GM18505 (cell line): ENCODE results near the gene FXYD3.
"Not testable (repeated sequence)": the region's sequence is repeated elsewhere in the genome, so short reads cannot be mapped to it uniquely, and the experiment has no call there.

Experiments used
- ATAC-seq: cut with Tn5 transposase; IDR thresholded peaks from one replicate; pipeline ENCODE4 v1.9.1; 2021; ENCODE audit not compliant: unreplicated experiment
- POLR2A ChIP-seq: IDR thresholded peaks from 4 replicates; pipeline ENCODE4 v1.6.1; 2011; ENCODE audit warnings: borderline replicate concordance; ENCODE audit not compliant: insufficient read depth, insufficient read length; ENCODE audit errors: extremely low read depth

Gene FXYD3

GRCh38 chr19:35118268-35119020, 2.8 kb downstream of the FXYD3 start:
- TF ChIP-seq POLR2A = no peak
- ATAC-seq = no peak

GRCh38 chr19:35119091-35119490, 3.5 kb downstream of the FXYD3 start:
- ATAC-seq = no peak
- TF ChIP-seq POLR2A = no peak

DNA sequence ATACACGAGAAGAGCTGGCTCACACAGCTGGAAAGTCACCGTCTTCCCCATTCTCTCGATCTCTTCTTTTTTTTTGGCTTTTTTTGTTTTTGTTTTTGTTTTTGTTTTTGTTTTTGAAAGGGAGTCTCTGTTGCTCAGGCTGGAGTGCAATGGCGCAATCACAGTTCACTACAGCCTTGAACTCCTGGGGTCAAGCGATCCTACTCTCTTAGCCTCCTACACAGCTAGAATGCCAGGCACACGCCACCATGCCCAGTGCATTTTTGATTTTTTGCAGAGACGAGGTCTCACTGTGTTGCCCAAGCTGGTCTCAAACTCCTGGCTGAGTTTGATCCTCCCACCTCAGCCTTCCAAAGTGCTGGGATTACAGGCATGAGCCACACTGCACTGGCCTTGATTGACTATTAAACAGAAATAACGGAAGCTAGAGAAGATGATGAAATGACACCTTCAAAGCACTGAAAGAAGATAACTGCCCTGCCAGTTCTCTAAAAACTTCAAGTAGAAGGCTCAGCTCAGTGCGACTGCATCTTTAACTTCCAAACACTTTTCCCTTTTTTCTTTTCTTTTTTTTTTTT, 4.0 kb downstream of the FXYD3 start:
- ATAC-seq = no peak
- TF ChIP-seq POLR2A = no peak

DNA sequence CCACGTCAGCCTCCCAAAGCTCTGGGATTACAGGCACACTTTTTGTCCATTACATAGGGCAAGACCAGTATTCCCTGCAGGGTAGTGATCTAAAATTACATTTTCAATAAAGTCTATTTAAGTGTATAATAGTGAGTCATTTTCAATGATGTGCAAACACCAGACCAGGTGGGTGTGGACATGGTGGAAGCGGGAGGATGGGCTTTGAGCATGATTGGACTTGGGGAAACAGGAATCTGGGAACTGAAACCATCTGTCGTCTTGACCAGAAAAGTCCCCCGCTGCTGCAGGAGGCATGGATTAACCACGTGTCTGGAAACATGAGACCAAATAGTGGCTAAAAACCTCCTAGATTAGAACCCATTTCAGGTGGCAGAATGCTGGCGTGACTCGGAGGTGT, 4.9 kb downstream of the FXYD3 start:
- TF ChIP-seq POLR2A = no peak
- no peak for ATAC-seq

DNA sequence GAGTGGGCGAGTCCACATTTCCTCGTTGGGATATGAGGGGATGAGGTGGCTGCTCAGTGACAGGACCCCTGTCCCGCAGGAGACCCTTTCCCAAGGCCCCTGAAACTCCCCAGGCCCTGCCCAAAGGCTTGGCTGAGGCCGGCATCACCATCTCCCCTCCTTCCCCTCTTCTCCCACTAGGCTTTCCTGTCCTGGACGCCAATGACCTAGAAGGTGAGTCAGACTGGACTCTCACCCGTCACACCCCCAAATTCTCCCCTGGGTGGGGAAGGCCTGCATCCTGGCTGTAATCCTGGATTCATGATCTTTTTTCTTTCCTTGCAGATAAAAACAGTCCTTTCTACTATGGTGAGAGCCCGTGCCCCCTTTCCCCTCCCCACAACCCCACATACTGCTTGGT, 5.3 kb downstream of the FXYD3 start:
- no peak for TF ChIP-seq POLR2A

DNA sequence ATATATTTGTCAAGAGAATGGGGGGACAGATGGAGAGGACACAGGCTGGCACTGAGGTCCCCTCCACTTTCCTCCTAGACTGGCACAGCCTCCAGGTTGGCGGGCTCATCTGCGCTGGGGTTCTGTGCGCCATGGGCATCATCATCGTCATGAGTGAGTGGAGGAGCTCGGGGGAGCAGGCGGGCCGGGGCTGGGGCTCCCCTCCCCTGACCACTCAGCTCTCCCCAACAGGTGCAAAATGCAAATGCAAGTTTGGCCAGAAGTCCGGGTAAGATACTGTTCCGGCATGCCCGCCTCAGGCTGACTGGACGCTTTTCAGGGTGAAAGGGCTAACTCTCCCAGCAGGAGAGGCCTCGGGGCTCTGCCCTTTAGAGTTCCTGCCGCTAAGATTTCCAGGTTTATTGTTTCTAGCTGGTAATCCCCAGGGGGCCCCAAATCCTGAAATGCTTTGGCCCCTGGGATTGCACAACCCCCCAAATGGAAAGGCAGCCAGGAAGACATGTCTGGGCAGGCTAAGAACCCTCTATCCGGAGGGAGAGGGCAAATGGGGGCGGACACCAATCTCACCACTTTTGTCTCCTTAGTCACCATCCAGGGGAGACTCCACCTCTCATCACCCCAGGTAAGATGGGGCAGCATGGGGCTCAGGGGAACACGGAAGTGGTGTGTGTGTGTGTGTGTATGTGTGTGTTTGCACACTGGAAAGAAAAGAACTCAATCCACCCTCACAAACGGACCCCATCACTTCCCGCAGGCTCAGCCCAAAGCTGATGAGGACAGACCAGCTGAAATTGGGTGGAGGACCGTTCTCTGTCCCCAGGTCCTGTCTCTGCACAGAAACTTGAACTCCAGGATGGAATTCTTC, 7.3 kb downstream of the FXYD3 start:
- no peak for TF ChIP-seq POLR2A
- ATAC-seq = no peak

More for the DNA sequence above, 5.3 kb downstream of the FXYD3 start:
- ATAC-seq = no peak

DNA sequence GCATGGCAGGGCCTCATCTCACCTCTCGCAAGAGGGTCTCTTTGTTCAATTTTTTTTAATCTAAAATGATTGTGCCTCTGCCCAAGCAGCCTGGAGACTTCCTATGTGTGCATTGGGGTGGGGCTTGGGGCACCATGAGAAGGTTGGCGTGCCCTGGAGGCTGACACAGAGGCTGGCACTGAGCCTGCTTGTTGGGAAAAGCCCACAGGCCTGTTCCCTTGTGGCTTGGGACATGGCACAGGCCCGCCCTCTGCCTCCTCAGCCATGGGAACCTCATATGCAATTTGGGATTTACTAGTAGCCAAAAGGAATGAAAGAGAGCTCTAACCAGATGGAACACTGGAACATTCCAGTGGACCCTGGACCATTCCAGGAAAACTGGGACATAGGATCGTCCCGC, 8.0 kb downstream of the FXYD3 start:
- TF ChIP-seq POLR2A = no peak
- ATAC-seq = no peak

GRCh38 chr19:35124098-35125060, 8.8 kb downstream of the FXYD3 start:
- peak; percentile 41 for TF ChIP-seq POLR2A
- ATAC-seq = peak; percentile 67

GRCh38 chr19:35125270-35125717, 9.7 kb downstream of the FXYD3 start:
- ATAC-seq = no peak
- no peak for TF ChIP-seq POLR2A

GRCh38 chr19:35125749-35126623, 10.4 kb downstream of the FXYD3 start:
- no peak for TF ChIP-seq POLR2A
- ATAC-seq = no peak

GRCh38 chr19:35126624-35126959, 11.0 kb downstream of the FXYD3 start:
- ATAC-seq = no peak
- no peak for TF ChIP-seq POLR2A

DNA sequence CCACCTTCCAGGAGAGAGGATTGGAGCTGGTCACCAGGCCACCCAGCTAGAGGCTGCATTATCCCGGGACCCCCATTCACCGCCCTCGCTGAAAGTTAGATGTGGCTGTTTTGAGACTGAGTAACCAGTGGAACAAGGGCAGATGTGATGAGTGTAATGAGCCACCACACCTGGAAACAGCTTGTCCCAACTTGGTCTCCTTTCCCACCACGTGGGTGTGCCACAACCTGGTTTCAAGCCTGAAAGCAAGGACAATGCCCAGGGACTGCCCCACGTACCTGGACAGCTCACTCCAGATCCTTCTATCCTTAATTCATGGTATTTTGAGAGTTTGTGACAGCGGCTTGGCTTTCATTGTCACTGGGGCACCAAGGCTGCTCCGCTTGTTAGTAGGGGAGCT, 12.2 kb downstream of the FXYD3 start:
- TF ChIP-seq POLR2A = no peak
- no peak for ATAC-seq

- ATAC-seq = no peak
- TF ChIP-seq POLR2A = no peak
Measured at GRCh38 chr19:35128398-35129057, 12.9 kb downstream of the FXYD3 start.

DNA sequence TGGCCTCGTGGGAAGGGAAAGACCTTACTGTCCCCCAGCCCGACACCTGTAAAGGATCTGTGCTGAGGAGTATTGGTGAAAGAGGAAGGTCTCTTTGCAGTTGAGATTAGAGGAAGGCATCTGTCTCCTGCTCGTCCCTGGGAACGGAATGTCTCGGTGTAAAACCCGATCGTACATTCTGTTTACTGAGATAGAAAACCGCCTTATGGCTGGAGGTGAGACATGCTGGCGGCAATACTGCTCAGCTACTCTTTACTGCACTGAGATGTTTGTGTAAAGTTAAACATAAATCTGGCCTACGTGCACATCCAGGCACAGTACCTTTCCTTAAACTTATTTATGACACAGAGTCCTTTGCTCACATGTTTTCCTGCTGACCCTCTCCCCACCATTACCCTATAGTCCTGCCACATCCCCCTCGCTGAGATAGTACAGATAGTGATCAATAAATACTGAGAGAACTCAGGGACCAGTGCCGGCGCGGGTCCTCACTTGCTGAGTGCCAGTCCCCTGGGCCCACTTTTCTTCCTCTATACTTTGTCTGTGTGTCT, 14.2 kb downstream of the FXYD3 start:
- ATAC-seq = not testable (repeated sequence)
